Brain microvascular endothelial cell (primary cell): ENCODE measurements around the gene CD28.

Source experiments
- DNase-seq: peaks from one replicate; pipeline ENCODE4 v3.0.0-alpha.2; 2020
- H3K27ac ChIP-seq: fragments of 250-450 bp; sonication (Bioruptor Pico); 2 replicates; pipeline ENCODE4 v1.5.1; 2020; ENCODE audit warnings: mild to moderate bottlenecking, moderate library complexity
- H3K27me3 ChIP-seq: fragments of 250-450 bp; sonication (Bioruptor Pico); replicated peaks from 2 replicates; pipeline ENCODE4 v1.5.1; 2020; ENCODE audit warnings: mild to moderate bottlenecking
- H3K36me3 ChIP-seq: fragments of 250-450 bp; sonication (Bioruptor Pico); replicated peaks from 2 replicates; pipeline ENCODE4 v1.5.1; 2020; ENCODE audit warnings: mild to moderate bottlenecking
- H3K4me3 ChIP-seq: 2 replicates; pipeline ENCODE4 v1.5.1; 2011; ENCODE audit warnings: low read depth, mild to moderate bottlenecking, control low read depth, low read length, moderate library complexity
- CTCF ChIP-seq: IDR thresholded peaks from 2 replicates; pipeline ENCODE4 v1.5.1; 2011; ENCODE audit warnings: low read depth, mild to moderate bottlenecking, moderate library complexity, low read length, control low read depth, inconsistent platforms; ENCODE audit errors: missing control alignments
- in situ Hi-C: cut with HindIII; loops from 2 replicates; pipeline ENCODE4 v1.10.0; 2017; ENCODE audit warnings: low sequenced_read_pairs, low pct_ligation_motif_present

Gene CD28

DNA sequence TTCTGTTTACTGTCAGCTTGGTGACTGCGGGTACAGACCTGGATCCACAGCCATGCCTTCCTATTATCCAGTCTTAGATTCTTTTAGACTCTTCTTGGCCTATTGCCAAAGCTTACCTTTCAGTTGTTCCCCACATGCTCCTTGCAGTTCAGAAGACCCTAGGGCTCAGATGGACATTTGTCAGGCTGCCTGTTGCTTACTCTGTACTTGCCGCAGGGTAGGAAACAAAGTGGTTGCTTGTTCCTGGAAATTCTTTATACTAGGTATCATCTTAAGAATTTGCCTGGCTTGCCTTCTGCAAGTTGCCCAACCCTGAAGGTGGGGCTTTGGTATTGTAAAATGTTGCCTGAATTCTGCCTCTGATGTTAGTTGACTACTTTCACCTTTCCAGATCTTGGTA, 24.4 kb downstream of the CD28 start:
- H3K36me3 ChIP-seq = no peaks in the 10 kb centered on the region
- no peak for DNase-seq
- TF ChIP-seq CTCF = no peak
- H3K4me3 ChIP-seq = no peak overlapping the region
- no peaks in the 10 kb centered on the region for H3K27me3 ChIP-seq
- in situ Hi-C loops = no loop called here
- no peak overlapping the region for H3K27ac ChIP-seq

- Histone ChIP-seq H3K36me3 (no peaks in the 10 kb centered on the region), H3K27ac (no peak overlapping the region), H3K27me3 (no peaks in the 10 kb centered on the region), H3K4me3 (no peak overlapping the region)
- no peak for TF ChIP-seq CTCF
- no peak for DNase-seq
- in situ Hi-C loops = no loop called here
Observed at GRCh38 chr2:203732092-203732952, 25.9 kb downstream of the CD28 start.

GRCh38 chr2:203732953-203733510, 26.6 kb downstream of the CD28 start:
- H3K27me3 ChIP-seq = no peaks in the 10 kb centered on the region
- no peak overlapping the region for H3K27ac ChIP-seq
- DNase-seq = no peak
- no peak overlapping the region for H3K4me3 ChIP-seq
- in situ Hi-C loops = no loop called here
- no peak for TF ChIP-seq CTCF
- no peaks in the 10 kb centered on the region for H3K36me3 ChIP-seq

GRCh38 chr2:203733684-203734083, 27.2 kb downstream of the CD28 start:
- H3K27ac ChIP-seq = no peak overlapping the region
- H3K4me3 ChIP-seq = no peak overlapping the region
- no peak for TF ChIP-seq CTCF
- DNase-seq = no peak
- H3K27me3 ChIP-seq = no peaks in the 10 kb centered on the region
- in situ Hi-C loops = no loop called here
- no peaks in the 10 kb centered on the region for H3K36me3 ChIP-seq

DNA sequence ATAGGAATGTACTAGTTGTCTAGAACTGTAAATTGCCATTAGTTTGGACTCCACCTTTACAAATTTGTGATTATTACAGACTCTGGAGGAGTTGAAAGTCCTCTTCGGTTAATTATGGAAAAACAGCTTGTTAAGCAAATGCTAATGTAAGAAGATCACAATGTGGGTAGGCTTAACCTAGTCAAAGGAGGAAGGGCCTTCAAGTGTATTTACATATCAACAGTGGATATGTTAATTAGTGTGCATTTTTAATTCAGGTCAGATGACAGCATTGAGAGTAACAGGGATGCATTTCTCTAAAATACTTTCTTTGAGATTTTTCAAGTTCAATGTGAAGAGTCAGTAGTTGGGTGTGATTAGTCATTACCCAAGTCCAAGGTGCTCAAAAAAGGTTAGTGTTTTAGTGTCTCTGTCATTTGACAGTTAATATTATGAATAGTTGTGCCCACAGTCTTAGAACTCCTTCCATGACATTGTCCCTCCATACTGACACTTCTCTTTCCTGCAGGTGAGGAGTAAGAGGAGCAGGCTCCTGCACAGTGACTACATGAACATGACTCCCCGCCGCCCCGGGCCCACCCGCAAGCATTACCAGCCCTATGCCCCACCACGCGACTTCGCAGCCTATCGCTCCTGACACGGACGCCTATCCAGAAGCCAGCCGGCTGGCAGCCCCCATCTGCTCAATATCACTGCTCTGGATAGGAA, 28.0 kb downstream of the CD28 start:
- no peak overlapping the region for H3K27ac ChIP-seq
- no peak for TF ChIP-seq CTCF
- no peaks in the 10 kb centered on the region for H3K36me3 ChIP-seq
- no peak overlapping the region for H3K4me3 ChIP-seq
- in situ Hi-C loops = no loop called here
- no peaks in the 10 kb centered on the region for H3K27me3 ChIP-seq
- no peak for DNase-seq
